GM21447 (cell line): Measurements from ENCODE around the gene NUSAP1.
"Not testable (repeated sequence)": the region's sequence is repeated elsewhere in the genome, so short reads cannot be mapped to it uniquely, and the experiment has no call there.

Source experiments
- ATAC-seq: cut with Tn5 transposase; IDR thresholded peaks from one replicate; pipeline ENCODE4 v1.9.1; 2021; ENCODE audit not compliant: unreplicated experiment

The NUSAP1 gene

GRCh38 chr15:41408234-41408641 lies 75.6 kb downstream of the NUSAP1 start:
- ATAC-seq: no peak

DNA sequence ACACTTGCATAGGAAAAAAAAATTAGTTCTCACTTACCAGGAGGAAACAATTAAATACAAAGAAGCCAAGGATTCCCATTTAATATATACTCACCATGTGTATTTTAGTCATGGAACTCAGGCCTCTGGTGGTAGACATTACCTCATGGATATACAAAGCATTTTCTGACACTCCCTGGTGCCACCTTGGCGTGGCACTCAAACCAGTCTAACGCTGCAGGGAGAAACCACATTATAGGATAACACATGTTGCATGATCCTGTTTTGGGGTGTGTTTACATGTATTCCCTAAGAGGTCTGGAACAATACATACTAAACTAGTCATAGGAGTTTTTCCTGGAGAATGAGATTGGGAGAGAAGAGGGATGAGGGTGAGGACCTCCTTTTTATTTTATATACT lies 78.3 kb downstream of the NUSAP1 start:
- no peak for ATAC-seq

- ATAC-seq: no peak
These were observed 78.8 kb downstream of the NUSAP1 start for GRCh38 chr15:41411441-41411840.

DNA sequence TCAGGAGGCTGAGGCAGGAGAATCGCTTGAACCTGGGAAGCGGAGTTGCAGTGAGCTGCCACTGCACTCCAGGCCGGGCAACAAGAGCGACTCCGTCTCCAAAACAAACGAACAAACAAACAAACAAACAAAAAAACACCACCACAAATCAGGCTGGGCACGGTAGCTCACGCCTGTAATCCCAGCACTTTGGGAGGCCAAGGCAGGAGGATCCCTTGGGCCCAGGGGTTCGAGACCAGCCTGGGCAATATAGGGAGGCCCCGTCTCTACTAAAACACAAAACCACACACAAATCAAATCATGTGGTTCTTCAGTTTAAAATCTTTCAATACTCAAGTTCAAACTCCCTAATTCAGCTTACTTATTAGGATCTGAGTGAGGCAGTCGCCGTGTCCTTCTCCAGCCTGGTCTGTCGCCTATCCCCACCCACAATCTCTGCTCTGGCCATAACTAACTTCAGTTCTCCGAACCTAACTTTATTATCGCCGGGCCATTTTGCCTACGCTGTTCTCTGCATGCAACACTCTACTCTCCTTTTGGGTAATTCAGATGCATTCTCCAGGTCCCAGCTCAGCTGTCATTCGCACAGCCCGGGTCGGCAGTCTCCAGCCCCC lies 83.6 kb downstream of the NUSAP1 start:
- peak; percentile 17 for ATAC-seq

- ATAC-seq: peak; percentile 71
These were observed 84.2 kb downstream of the NUSAP1 start, which contains the start of gene RTF1 for GRCh38 chr15:41416742-41417417. Gene RTF1 (plus strand): TSS chr15:41417095. CDS start chr15:41417116, 21 bp downstream.

GRCh38 chr15:41417418-41418195 lies 84.9 kb downstream of the NUSAP1 start:
- ATAC-seq: peak; percentile 35

DNA sequence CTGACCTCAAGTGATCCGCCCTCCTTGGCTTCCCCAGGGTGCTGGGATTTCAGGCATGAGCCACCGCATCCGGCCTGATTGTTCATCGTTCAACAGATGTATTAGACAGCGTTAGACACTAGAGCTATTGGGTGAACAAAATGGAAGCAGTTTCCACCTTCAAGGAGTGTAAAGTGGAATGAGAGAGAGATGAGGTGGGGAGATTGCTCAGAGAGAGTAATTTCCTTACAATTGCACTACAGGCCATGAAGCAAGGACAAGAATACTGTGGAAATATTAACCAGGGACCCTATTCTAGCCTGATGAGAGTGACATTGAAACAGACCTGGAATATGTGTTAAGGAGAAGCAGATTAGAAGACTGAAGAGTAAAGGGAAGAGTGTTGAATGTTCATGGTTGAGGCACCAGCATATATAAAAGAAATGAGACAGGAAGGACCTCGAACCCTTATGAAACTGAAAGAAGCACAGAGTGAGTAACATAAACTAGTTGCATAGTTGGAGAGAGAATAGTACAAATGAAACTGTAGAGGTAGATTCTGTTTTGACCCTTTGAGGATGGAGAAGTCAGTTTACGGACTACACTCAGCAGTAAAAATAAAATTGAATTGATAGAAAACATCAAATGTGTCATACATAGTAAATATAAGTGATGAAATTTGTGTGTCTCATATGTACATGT lies 91.4 kb downstream of the NUSAP1 start:
- ATAC-seq: peak; percentile 81

- no peak for ATAC-seq
These were observed 92.1 kb downstream of the NUSAP1 start for GRCh38 chr15:41424809-41425208.

GRCh38 chr15:41425907-41426306 lies 93.2 kb downstream of the NUSAP1 start:
- not testable (repeated sequence) for ATAC-seq

DNA sequence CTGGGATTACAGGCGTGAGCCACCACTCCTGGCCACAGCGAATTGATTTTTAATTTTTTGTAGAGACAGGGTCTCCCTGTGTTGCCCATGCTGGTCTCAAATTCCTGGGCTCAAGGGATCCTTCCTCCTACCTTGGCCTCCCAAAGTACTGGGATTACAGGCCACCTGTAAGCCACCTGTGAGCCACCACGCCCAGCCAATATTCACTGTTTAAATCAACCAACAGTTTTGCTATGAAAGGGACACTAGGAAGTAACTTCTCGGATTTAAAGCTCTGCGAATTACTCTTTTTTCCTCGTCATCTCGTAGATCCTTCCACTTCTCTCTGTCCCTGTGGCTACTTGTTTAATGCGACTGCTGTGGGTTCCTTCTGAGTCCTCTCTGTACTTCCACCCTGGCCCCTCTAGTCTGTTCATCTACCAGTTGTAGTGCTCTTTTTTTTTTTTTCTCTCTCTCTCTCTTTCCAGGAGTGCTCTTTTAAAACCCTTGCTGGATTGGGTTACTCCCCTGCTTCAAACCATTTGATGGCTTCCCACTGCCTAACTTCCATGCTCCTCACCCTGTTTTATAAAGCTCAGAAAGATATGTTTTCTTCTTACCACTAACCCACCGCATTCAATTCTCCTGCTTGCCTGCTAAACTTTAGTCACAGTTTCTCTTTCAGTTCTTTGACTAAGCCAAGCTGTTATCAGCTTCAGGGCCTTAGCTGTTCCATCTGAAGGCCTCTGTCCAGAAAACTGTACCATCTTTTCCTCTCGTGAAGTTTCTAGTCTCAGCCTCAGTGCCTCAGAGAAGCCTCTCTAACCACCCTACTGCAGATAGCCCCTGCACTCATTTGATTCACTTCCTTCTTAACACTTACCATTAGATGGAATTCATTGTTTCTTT lies 96.6 kb downstream of the NUSAP1 start:
- ATAC-seq: peak; percentile 80
